PFSK-1 (cell line): ENCODE results near the gene IGFL4.

Experiments
- POLR2AphosphoS5 ChIP-seq: IDR thresholded peaks from 2 replicates; pipeline ENCODE4 v1.6.1; 2012; ENCODE audit warnings: low read depth, mild to moderate bottlenecking, control low read depth, low read length, moderate library complexity
- SIN3A ChIP-seq: IDR thresholded peaks from 2 replicates; pipeline ENCODE4 v1.6.1; 2012; ENCODE audit warnings: mild to moderate bottlenecking, low read length, moderate library complexity, borderline replicate concordance; ENCODE audit not compliant: insufficient read depth
- TAF1 ChIP-seq: IDR thresholded peaks from 2 replicates; pipeline ENCODE4 v1.6.1; 2012; ENCODE audit warnings: low read length, control low read depth, borderline replicate concordance; ENCODE audit not compliant: insufficient read depth
- TF ChIP-seq, protein P1 (sequence below), 2 experiments: IDR thresholded peaks; 2 replicates each; pipeline versions ENCODE4 v1.6.1 to v1.8.0; 2011 to 2012; ENCODE audit warnings: low read depth in 2 of 2, low read length in 2 of 2, control low read depth in 1 of 2, inconsistent platforms in 1 of 2, mild to moderate bottlenecking in 1 of 2, moderate library complexity in 1 of 2; ENCODE audit not compliant: insufficient read depth in 1 of 2

- TF ChIP-seq, protein P1, sequence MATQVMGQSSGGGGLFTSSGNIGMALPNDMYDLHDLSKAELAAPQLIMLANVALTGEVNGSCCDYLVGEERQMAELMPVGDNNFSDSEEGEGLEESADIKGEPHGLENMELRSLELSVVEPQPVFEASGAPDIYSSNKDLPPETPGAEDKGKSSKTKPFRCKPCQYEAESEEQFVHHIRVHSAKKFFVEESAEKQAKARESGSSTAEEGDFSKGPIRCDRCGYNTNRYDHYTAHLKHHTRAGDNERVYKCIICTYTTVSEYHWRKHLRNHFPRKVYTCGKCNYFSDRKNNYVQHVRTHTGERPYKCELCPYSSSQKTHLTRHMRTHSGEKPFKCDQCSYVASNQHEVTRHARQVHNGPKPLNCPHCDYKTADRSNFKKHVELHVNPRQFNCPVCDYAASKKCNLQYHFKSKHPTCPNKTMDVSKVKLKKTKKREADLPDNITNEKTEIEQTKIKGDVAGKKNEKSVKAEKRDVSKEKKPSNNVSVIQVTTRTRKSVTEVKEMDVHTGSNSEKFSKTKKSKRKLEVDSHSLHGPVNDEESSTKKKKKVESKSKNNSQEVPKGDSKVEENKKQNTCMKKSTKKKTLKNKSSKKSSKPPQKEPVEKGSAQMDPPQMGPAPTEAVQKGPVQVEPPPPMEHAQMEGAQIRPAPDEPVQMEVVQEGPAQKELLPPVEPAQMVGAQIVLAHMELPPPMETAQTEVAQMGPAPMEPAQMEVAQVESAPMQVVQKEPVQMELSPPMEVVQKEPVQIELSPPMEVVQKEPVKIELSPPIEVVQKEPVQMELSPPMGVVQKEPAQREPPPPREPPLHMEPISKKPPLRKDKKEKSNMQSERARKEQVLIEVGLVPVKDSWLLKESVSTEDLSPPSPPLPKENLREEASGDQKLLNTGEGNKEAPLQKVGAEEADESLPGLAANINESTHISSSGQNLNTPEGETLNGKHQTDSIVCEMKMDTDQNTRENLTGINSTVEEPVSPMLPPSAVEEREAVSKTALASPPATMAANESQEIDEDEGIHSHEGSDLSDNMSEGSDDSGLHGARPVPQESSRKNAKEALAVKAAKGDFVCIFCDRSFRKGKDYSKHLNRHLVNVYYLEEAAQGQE (IDR thresholded peaks at IDR 0.05; ENCODE audit: insufficient read depth in 1 of 2, low read depth in 2 of 2, low read length in 2 of 2) = no peak
- TF ChIP-seq POLR2AphosphoS5 (no peak), SIN3A (no peak), TAF1 (no peak)
Observed at GRCh38 chr19:46023311-46023779, 17.5 kb downstream of the IGFL4 start.
